Small intestine (tissue), 7 donors: Measurements from ENCODE around the gene GATAD1. TPM values are rescaled to one million over a fixed set of nuclear protein-coding genes. Genes with fewer than 3 reads are reported as not detected.

Experiments
- DNase-seq, 2 donors: peaks; one replicate each; pipeline versions ENCODE4 v3.0.0 to v3.0.0-alpha.2; 2013
- FAIRE-seq: peaks from 2 replicates; lab custom pipeline; 2012; peaks lifted over from hg19 to GRCh38; lab: Jason Lieb, UNC
- H3K27ac ChIP-seq, 3 donors: one replicate each; pipeline ENCODE4 v1.5.1; 2013; ENCODE audit warnings: low read length in 2 of 3, mild to moderate bottlenecking in 2 of 3, control low read depth in 1 of 3, inconsistent platforms in 1 of 3, low read depth in 1 of 3, moderate library complexity in 1 of 3
- H3K27me3 ChIP-seq, 3 donors: one replicate each; pipeline ENCODE4 v1.6.1; 2013; ENCODE audit warnings: low read length in 3 of 3, inconsistent platforms in 1 of 3; ENCODE audit not compliant: control insufficient read depth in 3 of 3, insufficient read depth in 3 of 3
- H3K36me3 ChIP-seq, 3 donors: one replicate each; pipeline ENCODE4 v1.6.1; 2013; ENCODE audit warnings: low read length in 3 of 3, inconsistent platforms in 1 of 3, low read depth in 1 of 3, mild to moderate bottlenecking in 1 of 3, moderate library complexity in 1 of 3; ENCODE audit not compliant: control insufficient read depth in 3 of 3, insufficient read depth in 2 of 3
- H3K4me1 ChIP-seq, 3 donors: one replicate each; pipeline ENCODE4 v1.6.1; 2013; ENCODE audit warnings: low read length in 2 of 3, inconsistent platforms in 1 of 3, low read depth in 1 of 3, mild to moderate bottlenecking in 1 of 3, moderate library complexity in 1 of 3; ENCODE audit not compliant: control insufficient read depth in 3 of 3, insufficient read depth in 2 of 3
- H3K4me3 ChIP-seq, 3 donors: one replicate each; pipeline ENCODE4 v1.5.1; 2013; ENCODE audit warnings: low read length in 3 of 3, control low read depth in 1 of 3, inconsistent platforms in 1 of 3, low read depth in 1 of 3, mild to moderate bottlenecking in 1 of 3, moderate library complexity in 1 of 3
- H3K9me3 ChIP-seq, 2 donors: one replicate each; pipeline ENCODE4 v1.6.1; 2013; ENCODE audit warnings: low read depth in 1 of 2, low read length in 1 of 2; ENCODE audit not compliant: control insufficient read depth in 2 of 2, insufficient read depth in 1 of 2
- WGBS, 3 donors: extraction: QIAGEN DNeasy Blood & Tissue Kit; methylation state at CpG; one replicate each; pipeline ENCODE4 v1.1.7; 2013; 5-methylcytosine and 5-hydroxymethylcytosine counted together
- polyA plus RNA-seq, 4 donors: library from polyadenylated mRNA; stranded (reverse) in 3 of 4; unstranded in 1 of 4; fragments of 200-250 nt in 3 of 4; fragments of 120-200 nt in 1 of 4; gene quantifications; one replicate each; pipeline versions ENCODE4 v1.2.1 to v1.2.3, GENCODE V29; 2013
- donor health status: healthy with polysubstance abuse.
- donor health status: control.
- donor health status: control.
- donor health status: Bipolar disorder and iron deficiency.
- donor health status: healthy.

The GATAD1 gene
- polyA plus RNA-seq, 4 donors, result 13.6 to 74.6 (median 15.5) TPM

DNA sequence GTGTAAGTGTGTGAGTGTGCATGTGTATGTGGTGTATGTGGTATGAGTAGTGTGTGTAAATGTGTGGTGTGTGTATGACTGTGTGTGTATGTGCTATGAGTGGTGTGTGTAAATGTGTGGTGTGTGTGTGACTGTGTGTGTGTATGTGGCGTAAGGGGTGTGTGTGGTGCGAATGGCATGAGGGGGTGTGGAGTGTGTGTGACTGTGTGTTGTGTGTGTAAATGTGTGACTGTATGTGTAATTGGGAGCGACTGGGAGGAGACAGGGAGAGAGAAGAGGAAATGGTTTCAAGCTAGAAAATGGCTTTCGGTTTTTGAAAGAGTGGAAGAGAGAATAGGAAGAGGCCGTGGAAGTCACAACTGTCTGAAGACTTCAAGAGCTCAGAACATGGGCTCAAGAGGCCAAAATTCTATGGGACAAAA lies 23.6 kb upstream of the GATAD1 start:
- H3K4me1 ChIP-seq, result peaks cover 0 to 9% (median 0%) of the 10 kb centered on the region in 3 donors
- H3K36me3 ChIP-seq, result no peaks in the 10 kb centered on the region
- no peak for FAIRE-seq
- peaks cover 0 to 4% (median 0%) of the 10 kb centered on the region in 3 donors for H3K27me3 ChIP-seq
- no peaks in the 10 kb centered on the region for H3K9me3 ChIP-seq
- 75 to 77% (median 76%) methylated on average over 5 of the region's 5 CpGs for WGBS, 3 donors
- H3K4me3 ChIP-seq, result no peak overlapping the region
- DNase-seq, result no peak
- H3K27ac ChIP-seq, result no peak overlapping the region

- peak in 1 of 2 donors; percentile 11 for DNase-seq
- no peaks in the 10 kb centered on the region for H3K36me3 ChIP-seq
- no peaks in the 10 kb centered on the region for H3K9me3 ChIP-seq
- FAIRE-seq, result no peak
- H3K4me3 ChIP-seq, result no peak overlapping the region
- peaks cover 0 to 9% (median 0%) of the 10 kb centered on the region in 3 donors for H3K4me1 ChIP-seq
- H3K27me3 ChIP-seq, result peaks cover 0 to 4% (median 0%) of the 10 kb centered on the region in 3 donors
- WGBS, 3 donors, result 37 to 59% (median 52%) methylated on average over 20 of the region's 20 CpGs
- no peak overlapping the region for H3K27ac ChIP-seq
Observed at GRCh38 chr7:92425311-92425947, 21.9 kb upstream of the GATAD1 start.

DNA sequence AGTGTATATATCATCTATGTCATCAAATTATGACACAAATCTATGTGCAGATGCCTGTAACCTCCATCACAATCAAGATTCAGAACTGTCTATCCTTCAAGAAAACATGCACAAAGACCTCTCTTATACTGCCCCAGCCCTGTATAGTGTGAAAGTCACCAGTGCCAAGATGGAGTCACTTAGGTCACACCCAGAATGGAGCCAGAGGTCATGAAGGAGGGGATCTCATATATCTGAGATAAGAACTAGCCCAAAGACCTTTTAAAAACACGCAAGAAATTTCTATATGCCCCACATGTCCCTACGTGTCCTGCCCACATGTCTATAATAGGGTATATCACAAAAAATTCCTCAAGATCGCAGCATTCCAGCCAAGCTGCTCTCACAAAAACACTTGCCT lies 20.1 kb upstream of the GATAD1 start:
- Histone ChIP-seq H3K27me3 (peaks cover 0 to 4% (median 0%) of the 10 kb centered on the region in 3 donors), H3K4me3 (no peak overlapping the region), H3K4me1 (peaks cover 0 to 4% (median 0%) of the 10 kb centered on the region in 3 donors), H3K9me3 (no peaks in the 10 kb centered on the region), H3K36me3 (no peaks in the 10 kb centered on the region), H3K27ac (no peak overlapping the region)
- FAIRE-seq (no peak), DNase-seq (no peak)
- 86 to 91% (median 89%) methylated on average over 3 of the region's 3 CpGs for WGBS, 3 donors

GRCh38 chr7:92432299-92432946 lies 14.9 kb upstream of the GATAD1 start:
- H3K36me3 ChIP-seq, result no peaks in the 10 kb centered on the region
- no peaks in the 10 kb centered on the region for H3K9me3 ChIP-seq
- DNase-seq (no peak), FAIRE-seq (no peak)
- no peak overlapping the region for H3K27ac ChIP-seq
- 82 to 94% (median 89%) methylated on average over 3 of the region's 3 CpGs for WGBS, 3 donors
- no peaks in the 10 kb centered on the region for H3K27me3 ChIP-seq
- no peak overlapping the region for H3K4me3 ChIP-seq
- H3K4me1 ChIP-seq, result no peaks in the 10 kb centered on the region

GRCh38 chr7:92433019-92433418 lies 14.3 kb upstream of the GATAD1 start:
- WGBS, 3 donors, result 92 to 95% (median 94%) methylated on average over 8 of the region's 8 CpGs
- H3K27ac ChIP-seq, result no peak overlapping the region
- H3K27me3 ChIP-seq, result no peaks in the 10 kb centered on the region
- FAIRE-seq (no peak), DNase-seq (no peak)
- H3K4me1 ChIP-seq, result no peaks in the 10 kb centered on the region
- no peaks in the 10 kb centered on the region for H3K9me3 ChIP-seq
- H3K36me3 ChIP-seq, result no peaks in the 10 kb centered on the region
- H3K4me3 ChIP-seq, result no peak overlapping the region

- Histone ChIP-seq H3K4me3 (no peak overlapping the region), H3K27ac (no peak overlapping the region), H3K27me3 (no peaks in the 10 kb centered on the region), H3K36me3 (no peaks in the 10 kb centered on the region), H3K9me3 (no peaks in the 10 kb centered on the region), H3K4me1 (no peaks in the 10 kb centered on the region)
- FAIRE-seq (no peak), DNase-seq (no peak)
- WGBS, 3 donors, result 95 to 98% (median 95%) methylated on average over 2 of the region's 2 CpGs
Observed at GRCh38 chr7:92435542-92435941, 11.7 kb upstream of the GATAD1 start.

GRCh38 chr7:92436612-92437445 lies 10.5 kb upstream of the GATAD1 start:
- no peak for FAIRE-seq
- WGBS, 3 donors, result 67 to 82% (median 81%) methylated on average over 7 of the region's 7 CpGs

GRCh38 chr7:92437956-92438491 lies 9.3 kb upstream of the GATAD1 start:
- DNase-seq (no peak), FAIRE-seq (no peak)
- Histone ChIP-seq H3K4me3 (no peak overlapping the region), H3K36me3 (no peaks in the 10 kb centered on the region), H3K4me1 (no peaks in the 10 kb centered on the region), H3K9me3 (peaks cover 0 to 9% of the 10 kb centered on the region in 2 donors), H3K27me3 (no peaks in the 10 kb centered on the region), H3K27ac (no peak overlapping the region)
- 67 to 79% (median 76%) methylated on average over 6 of the region's 6 CpGs for WGBS, 3 donors

More at GRCh38 chr7:92436612-92437445, 10.5 kb upstream of the GATAD1 start:
- no peak for DNase-seq
- H3K36me3 ChIP-seq, result no peaks in the 10 kb centered on the region
- H3K9me3 ChIP-seq, result peaks cover 0 to under 1% of the 10 kb centered on the region in 2 donors
- no peak overlapping the region for H3K27ac ChIP-seq
- H3K27me3 ChIP-seq, result no peaks in the 10 kb centered on the region
- no peaks in the 10 kb centered on the region for H3K4me1 ChIP-seq
- no peak overlapping the region for H3K4me3 ChIP-seq
